KMS-11 (cell line): Measurements from ENCODE around the gene TEAD1.

Experiments
- H2AFZ ChIP-seq: fragments of 200-600 bp; sonication (generic); 2 replicates; pipeline ENCODE4 v1.6.1; 2016; ENCODE audit warnings: antibody characterized with exemption, mixed run types, low read depth
- H3K27ac ChIP-seq: fragments of 200-600 bp; sonication (generic); 2 replicates; pipeline ENCODE4 v1.6.1; 2016; ENCODE audit warnings: mild to moderate bottlenecking, mixed run types
- H3K27me3 ChIP-seq: fragments of 200-600 bp; sonication (generic); 2 replicates; pipeline ENCODE4 v1.6.1; 2017; ENCODE audit warnings: mild to moderate bottlenecking, low read depth, mixed run types, moderate library complexity; ENCODE audit not compliant: insufficient read depth
- H3K36me3 ChIP-seq: fragments of 200-600 bp; sonication (generic); 2 replicates; pipeline ENCODE4 v1.6.1; 2017; ENCODE audit warnings: mild to moderate bottlenecking, mixed run types; ENCODE audit not compliant: insufficient read depth
- H3K4me1 ChIP-seq: fragments of 200-600 bp; sonication (generic); 2 replicates; pipeline ENCODE4 v1.6.1; 2016; ENCODE audit warnings: mild to moderate bottlenecking, low read depth, mixed run types; ENCODE audit not compliant: poor library complexity, severe bottlenecking
- H3K4me2 ChIP-seq: fragments of 200-600 bp; sonication (generic); 2 replicates; pipeline ENCODE4 v1.7.0; 2016; ENCODE audit warnings: mild to moderate bottlenecking, mixed run types
- H3K4me3 ChIP-seq: fragments of 200-600 bp; sonication (generic); IDR thresholded peaks from 2 replicates; pipeline ENCODE4 v1.6.1; 2017; ENCODE audit warnings: low read depth, low read length, mixed read lengths; ENCODE audit not compliant: insufficient read depth
- H3K79me2 ChIP-seq: fragments of 200-600 bp; sonication (generic); 2 replicates; pipeline ENCODE4 v1.6.1; 2016; ENCODE audit warnings: low read depth, mixed run types; ENCODE audit not compliant: insufficient read depth
- H3K9ac ChIP-seq: fragments of 200-600 bp; sonication (generic); 2 replicates; pipeline ENCODE4 v1.6.1; 2016; ENCODE audit warnings: mild to moderate bottlenecking, mixed run types
- H4K20me1 ChIP-seq: fragments of 200-600 bp; sonication (generic); 2 replicates; pipeline ENCODE4 v1.6.1; 2016; ENCODE audit warnings: mild to moderate bottlenecking, mixed run types; ENCODE audit not compliant: insufficient read depth
- TF ChIP-seq, protein P1 (sequence below): fragments of 200-600 bp; sonication (generic); conservative IDR thresholded peaks from 2 replicates; pipeline ENCODE4 v1.6.1; 2017; ENCODE audit warnings: low read depth, mild to moderate bottlenecking, antibody characterized with exemption, low read length, moderate library complexity, mixed read lengths

The TEAD1 gene

DNA sequence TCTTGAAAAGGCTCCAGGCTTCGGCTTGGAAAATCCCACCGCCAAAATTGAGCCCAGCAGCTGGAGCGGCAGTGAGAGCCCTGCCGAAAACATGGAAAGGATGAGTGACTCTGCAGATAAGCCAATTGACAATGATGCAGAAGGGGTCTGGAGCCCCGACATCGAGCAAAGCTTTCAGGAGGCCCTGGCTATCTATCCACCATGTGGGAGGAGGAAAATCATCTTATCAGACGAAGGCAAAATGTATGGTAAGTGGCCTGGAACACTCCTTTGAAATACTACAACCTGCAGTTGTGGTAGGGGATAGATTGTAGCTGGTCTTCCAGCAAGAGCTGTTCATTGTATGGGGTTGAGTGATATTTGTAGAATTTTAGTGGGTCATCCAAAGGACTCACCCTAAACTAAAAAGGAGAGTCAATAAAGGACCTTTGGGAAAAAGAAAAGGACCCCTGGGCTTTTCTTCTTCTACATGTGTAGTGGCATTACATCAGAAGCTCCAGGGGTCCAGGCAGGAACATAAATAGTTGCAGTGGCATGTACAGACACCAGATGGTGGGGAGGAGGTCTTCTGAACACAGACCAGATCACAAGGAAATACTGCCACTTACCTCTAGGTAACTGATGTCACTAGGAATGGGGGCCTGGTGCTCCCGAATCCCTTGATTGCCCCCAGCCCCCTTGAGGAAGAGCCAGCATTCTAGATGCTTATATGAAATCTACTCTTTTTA is 90.1 kb downstream of the TEAD1 start:
- TF ChIP-seq, protein P1, sequence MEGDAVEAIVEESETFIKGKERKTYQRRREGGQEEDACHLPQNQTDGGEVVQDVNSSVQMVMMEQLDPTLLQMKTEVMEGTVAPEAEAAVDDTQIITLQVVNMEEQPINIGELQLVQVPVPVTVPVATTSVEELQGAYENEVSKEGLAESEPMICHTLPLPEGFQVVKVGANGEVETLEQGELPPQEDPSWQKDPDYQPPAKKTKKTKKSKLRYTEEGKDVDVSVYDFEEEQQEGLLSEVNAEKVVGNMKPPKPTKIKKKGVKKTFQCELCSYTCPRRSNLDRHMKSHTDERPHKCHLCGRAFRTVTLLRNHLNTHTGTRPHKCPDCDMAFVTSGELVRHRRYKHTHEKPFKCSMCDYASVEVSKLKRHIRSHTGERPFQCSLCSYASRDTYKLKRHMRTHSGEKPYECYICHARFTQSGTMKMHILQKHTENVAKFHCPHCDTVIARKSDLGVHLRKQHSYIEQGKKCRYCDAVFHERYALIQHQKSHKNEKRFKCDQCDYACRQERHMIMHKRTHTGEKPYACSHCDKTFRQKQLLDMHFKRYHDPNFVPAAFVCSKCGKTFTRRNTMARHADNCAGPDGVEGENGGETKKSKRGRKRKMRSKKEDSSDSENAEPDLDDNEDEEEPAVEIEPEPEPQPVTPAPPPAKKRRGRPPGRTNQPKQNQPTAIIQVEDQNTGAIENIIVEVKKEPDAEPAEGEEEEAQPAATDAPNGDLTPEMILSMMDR: no peak
- 0 out of 2 replicates have a peak, but pooled peaks cover 4% of the 10 kb centered on the region for H3K36me3 ChIP-seq
- H3K4me2 ChIP-seq: no peak overlapping the region
- no peak overlapping the region for H2AFZ ChIP-seq
- no peak overlapping the region for H3K27ac ChIP-seq
- H3K9ac ChIP-seq: no peak overlapping the region
- no peak overlapping the region for H3K4me3 ChIP-seq
- peaks cover 45% of the 10 kb centered on the region; the same call in 1 of the 2 replicates for H3K79me2 ChIP-seq
- peaks cover 67% of the 10 kb centered on the region for H3K4me1 ChIP-seq
- no peaks in the 10 kb centered on the region for H3K27me3 ChIP-seq
- peaks cover 6% of the 10 kb centered on the region; the same call in 1 of the 2 replicates for H4K20me1 ChIP-seq

DNA sequence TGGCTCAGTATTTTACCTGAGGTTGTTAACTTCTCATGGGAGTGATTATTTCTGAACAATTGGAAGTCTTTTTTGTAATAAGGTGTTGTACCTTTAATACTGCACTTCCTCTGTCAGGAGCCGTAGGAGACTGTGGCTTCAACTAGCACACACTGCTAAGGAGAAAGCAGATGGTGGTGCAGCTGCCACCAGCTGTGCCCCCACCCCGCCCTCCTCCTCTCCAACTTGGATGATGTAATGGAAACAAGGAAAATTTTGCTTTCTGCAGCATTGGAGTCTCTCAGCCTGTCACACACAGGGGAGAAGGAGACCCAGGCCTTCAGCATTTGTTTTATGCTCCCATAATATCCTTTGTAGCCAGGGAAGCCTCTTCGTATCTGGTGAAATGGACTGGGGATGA is 91.2 kb downstream of the TEAD1 start:
- no peak overlapping the region for H3K9ac ChIP-seq
- H3K4me1 ChIP-seq: peaks cover 70% of the 10 kb centered on the region
- H4K20me1 ChIP-seq: peaks cover 2% of the 10 kb centered on the region
- TF ChIP-seq, protein P1: no peak
- H3K4me3 ChIP-seq: no peak overlapping the region
- H3K27ac ChIP-seq: no peak overlapping the region
- H3K27me3 ChIP-seq: no peaks in the 10 kb centered on the region
- peaks cover 34% of the 10 kb centered on the region; the same call in 1 of the 2 replicates for H3K79me2 ChIP-seq
- H3K36me3 ChIP-seq: 0 out of 2 replicates have a peak, but pooled peaks cover 4% of the 10 kb centered on the region
- H3K4me2 ChIP-seq: no peak overlapping the region
- H2AFZ ChIP-seq: no peak overlapping the region

DNA sequence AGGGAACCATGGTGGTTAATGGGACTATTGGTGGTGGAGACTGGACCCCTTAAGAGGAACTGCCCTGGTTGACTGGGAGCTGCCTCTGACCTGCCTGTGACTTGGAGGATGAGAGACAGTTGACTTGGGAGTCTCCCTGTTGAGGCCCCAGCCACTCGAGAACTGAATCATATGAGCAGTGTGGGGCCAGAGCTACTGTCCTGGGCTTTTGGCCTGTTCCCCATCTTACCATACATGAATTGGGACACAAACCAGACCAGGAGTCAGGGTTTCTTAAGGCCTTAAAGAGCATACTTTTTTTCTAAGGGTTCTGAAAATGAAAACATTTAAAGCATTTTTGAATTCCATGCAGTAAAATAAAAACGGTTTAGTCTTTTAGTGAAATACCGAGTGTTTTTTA is 92.8 kb downstream of the TEAD1 start:
- TF ChIP-seq, protein P1: no peak
- no peak overlapping the region for H3K4me2 ChIP-seq
- 0 out of 2 replicates have a peak, but pooled peaks cover 4% of the 10 kb centered on the region for H3K36me3 ChIP-seq
- H3K9ac ChIP-seq: no peak overlapping the region
- H3K4me1 ChIP-seq: peaks cover 65% of the 10 kb centered on the region
- no peak overlapping the region for H2AFZ ChIP-seq
- H3K27me3 ChIP-seq: no peaks in the 10 kb centered on the region
- no peak overlapping the region for H3K27ac ChIP-seq
- no peaks in the 10 kb centered on the region; the same call in none of the 2 replicates for H4K20me1 ChIP-seq
- no peak overlapping the region for H3K4me3 ChIP-seq
- peaks cover 30% of the 10 kb centered on the region; the same call in 1 of the 2 replicates for H3K79me2 ChIP-seq

DNA sequence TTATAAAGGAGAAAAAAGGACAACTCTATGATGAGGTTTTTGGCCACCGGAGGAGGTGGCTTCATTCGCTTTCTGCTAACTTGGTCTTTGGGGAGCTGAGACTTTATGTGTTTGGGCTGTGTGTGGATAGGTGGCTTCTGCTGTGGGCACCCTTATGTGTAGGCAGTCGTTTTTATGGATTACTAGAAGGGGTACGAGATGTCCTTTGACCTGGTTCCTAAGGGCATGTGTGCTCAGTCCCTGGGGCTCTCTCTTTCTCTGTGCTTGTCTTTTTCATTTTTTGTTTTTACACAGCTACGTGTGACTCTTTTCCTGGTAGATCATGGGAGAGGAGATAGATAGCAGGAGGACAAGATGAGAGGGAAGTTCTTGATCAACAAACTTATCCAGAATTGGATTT is 93.4 kb downstream of the TEAD1 start:
- H3K36me3 ChIP-seq: 0 out of 2 replicates have a peak, but pooled peaks cover 4% of the 10 kb centered on the region
- no peaks in the 10 kb centered on the region for H3K27me3 ChIP-seq
- H3K4me3 ChIP-seq: no peak overlapping the region
- H3K27ac ChIP-seq: no peak overlapping the region
- peaks cover 65% of the 10 kb centered on the region for H3K4me1 ChIP-seq
- H3K4me2 ChIP-seq: no peak overlapping the region
- H2AFZ ChIP-seq: no peak overlapping the region
- peaks cover 30% of the 10 kb centered on the region; the same call in 1 of the 2 replicates for H3K79me2 ChIP-seq
- H4K20me1 ChIP-seq: no peaks in the 10 kb centered on the region; the same call in none of the 2 replicates
- TF ChIP-seq, protein P1: no peak
- no peak overlapping the region for H3K9ac ChIP-seq
